ENCODE data around the gene TMEM192.
"Not testable (repeated sequence)": the region's sequence is repeated elsewhere in the genome, so short reads cannot be mapped to it uniquely, and the experiment has no call there.

Gene TMEM192

GRCh38 chr4:165112368-165113121 lies at the start of gene TMEM192:
TMEM192 (minus strand) TSS chr4:165112860; CDS start chr4:165112773, 87 bp downstream.
- H3K27ac Mint-ChIP-seq, result peak within 1 kb of the TSS; percentile 91
- H3K27me3 Mint-ChIP-seq, result no peaks in the 10 kb centered on the region
- peak; percentile 96 for ATAC-seq
- no peaks in the 10 kb centered on the region for H3K9me3 Mint-ChIP-seq
- H3K4me3 Mint-ChIP-seq, result peak within 1 kb of the TSS; percentile 92
- H3K4me1 Mint-ChIP-seq, result peaks cover 23% of the 10 kb centered on the region
- peak; percentile 94 for DNase-seq
- H3K36me3 Mint-ChIP-seq (ENCODE audit: low read depth), result peaks cover 1% of the 10 kb centered on the region

GRCh38 chr4:165158762-165159161 lies 46.1 kb upstream of the TMEM192 start:
- Mint-ChIP-seq H3K9me3 (peaks cover 11% of the 10 kb centered on the region), H3K4me3 (no peak overlapping the region), H3K27ac (no peak overlapping the region), H3K4me1 (no peaks in the 10 kb centered on the region), H3K36me3 (ENCODE audit: low read depth) (no peaks in the 10 kb centered on the region), H3K27me3 (peaks cover 4% of the 10 kb centered on the region)
- ATAC-seq (no peak), DNase-seq (no peak)

GRCh38 chr4:165156906-165157305 lies 44.2 kb upstream of the TMEM192 start:
- no peaks in the 10 kb centered on the region for H3K36me3 Mint-ChIP-seq (ENCODE audit: low read depth)
- DNase-seq (no peak), ATAC-seq (no peak)
- H3K27me3 Mint-ChIP-seq, result peaks cover 8% of the 10 kb centered on the region
- no peak overlapping the region for H3K27ac Mint-ChIP-seq
- H3K4me3 Mint-ChIP-seq, result no peak overlapping the region
- peaks cover 11% of the 10 kb centered on the region for H3K9me3 Mint-ChIP-seq
- H3K4me1 Mint-ChIP-seq, result no peaks in the 10 kb centered on the region

- peaks cover 11% of the 10 kb centered on the region for H3K9me3 Mint-ChIP-seq
- no peak overlapping the region for H3K27ac Mint-ChIP-seq
- ATAC-seq (no peak), DNase-seq (no peak)
- no peaks in the 10 kb centered on the region for H3K36me3 Mint-ChIP-seq (ENCODE audit: low read depth)
- peaks cover 6% of the 10 kb centered on the region for H3K27me3 Mint-ChIP-seq
- H3K4me1 Mint-ChIP-seq, result no peaks in the 10 kb centered on the region
- H3K4me3 Mint-ChIP-seq, result no peak overlapping the region
Measured at GRCh38 chr4:165154482-165154881, 41.8 kb upstream of the TMEM192 start.

- Mint-ChIP-seq H3K4me3 (no peak overlapping the region), H3K27me3 (peaks cover 6% of the 10 kb centered on the region), H3K4me1 (no peaks in the 10 kb centered on the region), H3K36me3 (ENCODE audit: low read depth) (no peaks in the 10 kb centered on the region), H3K27ac (no peak overlapping the region), H3K9me3 (peaks cover 8% of the 10 kb centered on the region)
- ATAC-seq (no peak), DNase-seq (no peak)
Measured at GRCh38 chr4:165152527-165152926, 39.9 kb upstream of the TMEM192 start.

GRCh38 chr4:165151734-165152133 lies 39.1 kb upstream of the TMEM192 start:
- no peak overlapping the region for H3K27ac Mint-ChIP-seq
- H3K4me1 Mint-ChIP-seq, result no peaks in the 10 kb centered on the region
- DNase-seq (no peak), ATAC-seq (no peak)
- peaks cover under 1% of the 10 kb centered on the region for H3K9me3 Mint-ChIP-seq
- peaks cover 6% of the 10 kb centered on the region for H3K27me3 Mint-ChIP-seq
- no peak overlapping the region for H3K4me3 Mint-ChIP-seq
- H3K36me3 Mint-ChIP-seq (ENCODE audit: low read depth), result no peaks in the 10 kb centered on the region

GRCh38 chr4:165150545-165150944 lies 37.9 kb upstream of the TMEM192 start:
- ATAC-seq, result no peak
- DNase-seq, result no peak
- Mint-ChIP-seq H3K27me3 (peaks cover 9% of the 10 kb centered on the region), H3K36me3 (ENCODE audit: low read depth) (no peaks in the 10 kb centered on the region), H3K9me3 (no peaks in the 10 kb centered on the region), H3K4me3 (no peak overlapping the region), H3K27ac (no peak overlapping the region), H3K4me1 (no peaks in the 10 kb centered on the region)

GRCh38 chr4:165138843-165139242 lies 26.2 kb upstream of the TMEM192 start:
- Mint-ChIP-seq H3K4me1 (peaks cover 3% of the 10 kb centered on the region), H3K9me3 (no peaks in the 10 kb centered on the region), H3K4me3 (no peak overlapping the region), H3K27ac (no peak overlapping the region), H3K36me3 (ENCODE audit: low read depth) (no peaks in the 10 kb centered on the region), H3K27me3 (peaks cover 2% of the 10 kb centered on the region)
- ATAC-seq (no peak), DNase-seq (no peak)

- H3K27me3 Mint-ChIP-seq, result peaks cover 2% of the 10 kb centered on the region
- no peaks in the 10 kb centered on the region for H3K36me3 Mint-ChIP-seq (ENCODE audit: low read depth)
- DNase-seq (no peak), ATAC-seq (no peak)
- no peaks in the 10 kb centered on the region for H3K9me3 Mint-ChIP-seq
- H3K4me3 Mint-ChIP-seq, result no peak overlapping the region
- H3K27ac Mint-ChIP-seq, result no peak overlapping the region
- peaks cover 13% of the 10 kb centered on the region for H3K4me1 Mint-ChIP-seq
Measured at GRCh38 chr4:165137205-165137604, 24.5 kb upstream of the TMEM192 start.

GRCh38 chr4:165136529-165136928 lies 23.9 kb upstream of the TMEM192 start:
- no peak for DNase-seq
- Mint-ChIP-seq H3K9me3 (no peaks in the 10 kb centered on the region), H3K27me3 (peaks cover 2% of the 10 kb centered on the region), H3K4me1 (peaks cover 13% of the 10 kb centered on the region), H3K36me3 (ENCODE audit: low read depth) (no peaks in the 10 kb centered on the region), H3K4me3 (no peak overlapping the region), H3K27ac (no peak overlapping the region)
- ATAC-seq, result no peak

GRCh38 chr4:165133150-165133549 lies 20.5 kb upstream of the TMEM192 start:
- H3K4me1 Mint-ChIP-seq, result peaks cover 15% of the 10 kb centered on the region
- DNase-seq (no peak), ATAC-seq (no peak)
- no peaks in the 10 kb centered on the region for H3K9me3 Mint-ChIP-seq
- no peak overlapping the region for H3K4me3 Mint-ChIP-seq
- peaks cover 7% of the 10 kb centered on the region for H3K27me3 Mint-ChIP-seq
- no peak overlapping the region for H3K27ac Mint-ChIP-seq
- no peaks in the 10 kb centered on the region for H3K36me3 Mint-ChIP-seq (ENCODE audit: low read depth)

- no peak overlapping the region for H3K27ac Mint-ChIP-seq
- no peaks in the 10 kb centered on the region for H3K9me3 Mint-ChIP-seq
- peaks cover 15% of the 10 kb centered on the region for H3K4me1 Mint-ChIP-seq
- DNase-seq (peak; percentile 85), ATAC-seq (no peak)
- no peaks in the 10 kb centered on the region for H3K36me3 Mint-ChIP-seq (ENCODE audit: low read depth)
- H3K27me3 Mint-ChIP-seq, result peaks cover 7% of the 10 kb centered on the region
- H3K4me3 Mint-ChIP-seq, result no peak overlapping the region
Measured at GRCh38 chr4:165131247-165131832, 18.7 kb upstream of the TMEM192 start.

- DNase-seq (no peak), ATAC-seq (no peak)
- Mint-ChIP-seq H3K36me3 (ENCODE audit: low read depth) (no peaks in the 10 kb centered on the region), H3K4me3 (no peak overlapping the region), H3K4me1 (peaks cover 15% of the 10 kb centered on the region), H3K9me3 (no peaks in the 10 kb centered on the region), H3K27me3 (peaks cover 5% of the 10 kb centered on the region), H3K27ac (no peak overlapping the region)
Measured at GRCh38 chr4:165129924-165130323, 17.3 kb upstream of the TMEM192 start.

- ATAC-seq; H3K4me1 Mint-ChIP-seq; H3K27ac Mint-ChIP-seq; H3K27me3 Mint-ChIP-seq; H3K36me3 Mint-ChIP-seq (ENCODE audit: low read depth); H3K4me3 Mint-ChIP-seq; H3K9me3 Mint-ChIP-seq; DNase-seq: not testable (repeated sequence)
Measured at GRCh38 chr4:165125869-165126499, 13.3 kb upstream of the TMEM192 start.

- Mint-ChIP-seq H3K27ac (no peak overlapping the region), H3K4me3 (no peak overlapping the region), H3K9me3 (no peaks in the 10 kb centered on the region), H3K27me3 (peaks cover 7% of the 10 kb centered on the region), H3K4me1 (no peaks in the 10 kb centered on the region), H3K36me3 (ENCODE audit: low read depth) (no peaks in the 10 kb centered on the region)
- no peak for ATAC-seq
- no peak for DNase-seq
Measured at GRCh38 chr4:165124488-165124887, 11.8 kb upstream of the TMEM192 start.

Measured in activated naive CD8-positive, alpha-beta T cell treated with anti-CD3 and anti-CD28 coated beads, Interleukin-2, amount 50 U/mL, for 24 hours (primary cell).